ENCODE results near the gene KMT2D.

The KMT2D gene

DNA sequence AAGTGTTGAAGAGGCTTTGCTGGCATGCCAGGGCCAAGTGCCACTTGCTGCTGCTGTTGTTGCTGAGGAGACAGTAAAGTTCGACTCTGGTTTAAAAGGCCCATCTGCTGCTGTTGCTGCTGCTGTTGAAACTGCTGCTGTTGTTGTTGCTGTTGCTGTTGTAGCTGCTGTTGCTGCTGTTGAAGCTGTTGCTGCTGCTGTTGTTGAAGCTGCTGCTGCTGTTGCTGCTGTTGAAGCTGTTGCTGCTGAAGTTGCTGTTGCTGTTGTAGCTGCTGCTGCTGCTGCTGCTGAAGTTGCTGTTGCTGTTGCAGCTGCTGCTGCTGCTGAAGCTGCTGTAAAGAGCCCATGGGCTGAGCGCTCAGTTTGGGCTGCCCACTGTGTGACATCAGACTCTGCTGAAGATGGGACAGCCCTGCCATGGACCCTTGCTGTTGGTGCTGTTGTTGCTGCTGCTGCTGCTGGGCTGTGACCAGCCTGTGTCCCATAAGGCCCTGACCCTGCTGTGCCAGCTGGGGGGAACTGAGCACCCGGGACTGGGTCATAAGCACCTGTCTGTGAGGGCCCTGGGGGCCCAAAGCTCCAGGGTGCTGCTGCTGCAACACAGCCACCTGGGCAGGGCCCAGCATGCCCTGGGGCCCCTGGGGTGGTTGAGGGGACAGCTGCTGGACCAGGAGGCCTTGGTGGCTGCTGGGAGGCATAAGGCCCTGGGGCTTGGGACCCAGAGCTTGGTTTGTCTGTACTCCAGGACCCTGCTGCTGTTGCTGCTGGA is 27.7 kb downstream of the KMT2D start:
- no peak for FAIRE-seq

DNA sequence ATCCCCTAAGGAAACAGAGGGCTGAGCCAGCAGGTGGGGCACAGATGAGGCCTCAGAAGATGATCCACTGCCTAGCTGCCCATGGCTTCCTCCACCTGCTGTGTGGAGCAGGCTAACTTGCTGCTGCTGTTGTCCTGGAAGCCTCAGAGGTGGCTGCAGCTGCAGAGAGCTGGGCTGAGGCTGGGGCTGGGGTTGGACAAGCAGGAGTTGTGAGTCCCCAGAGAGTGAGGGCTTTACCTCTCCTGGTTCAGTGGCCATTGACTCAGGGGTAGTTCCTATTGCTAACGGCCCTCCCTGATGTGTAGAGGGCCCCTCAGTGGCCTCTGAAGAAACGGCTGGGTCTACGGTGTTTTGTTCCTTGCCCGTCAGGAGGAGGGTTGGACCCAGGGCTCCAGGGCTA is 28.3 kb downstream of the KMT2D start:
- FAIRE-seq = no peak

GRCh38 chr12:49031573-49032161 is 28.9 kb downstream of the KMT2D start:
- no peak for FAIRE-seq

- no peak for FAIRE-seq
Observed at GRCh38 chr12:49030714-49031572, 29.7 kb downstream of the KMT2D start.

GRCh38 chr12:49030119-49030518 is 30.5 kb downstream of the KMT2D start:
- no peak for FAIRE-seq

DNA sequence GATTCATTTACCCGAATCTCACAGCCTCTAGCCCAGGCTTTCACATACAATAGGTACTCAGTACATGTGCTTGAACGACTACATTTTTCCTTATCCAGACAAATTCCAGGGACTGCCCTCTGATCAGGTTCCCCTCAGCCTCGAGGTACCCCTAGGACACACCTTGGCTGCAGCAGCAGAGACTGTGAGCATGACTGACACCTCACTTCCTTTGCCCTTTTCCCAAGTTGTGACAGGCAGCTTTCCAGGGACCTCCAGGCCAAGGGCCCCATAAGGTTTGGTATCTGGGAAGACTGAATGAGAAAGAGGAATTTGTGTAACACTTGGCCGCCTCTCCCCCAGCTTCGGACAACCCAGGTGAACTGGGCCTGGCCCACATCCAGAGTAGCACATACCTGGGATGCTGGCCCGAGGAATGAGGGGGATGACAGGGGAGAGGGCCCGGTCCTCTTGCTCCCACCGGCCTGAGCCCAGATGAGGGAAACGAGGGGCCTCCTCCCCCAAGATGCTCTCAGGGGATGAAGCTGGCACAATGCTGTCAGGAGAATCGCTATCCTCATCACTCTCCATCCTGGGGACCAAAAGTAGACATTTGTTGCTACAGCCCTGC is 31.8 kb downstream of the KMT2D start:
- no peak for FAIRE-seq

GRCh38 chr12:49027846-49028555 is 32.6 kb downstream of the KMT2D start:
- FAIRE-seq = no peak

DNA sequence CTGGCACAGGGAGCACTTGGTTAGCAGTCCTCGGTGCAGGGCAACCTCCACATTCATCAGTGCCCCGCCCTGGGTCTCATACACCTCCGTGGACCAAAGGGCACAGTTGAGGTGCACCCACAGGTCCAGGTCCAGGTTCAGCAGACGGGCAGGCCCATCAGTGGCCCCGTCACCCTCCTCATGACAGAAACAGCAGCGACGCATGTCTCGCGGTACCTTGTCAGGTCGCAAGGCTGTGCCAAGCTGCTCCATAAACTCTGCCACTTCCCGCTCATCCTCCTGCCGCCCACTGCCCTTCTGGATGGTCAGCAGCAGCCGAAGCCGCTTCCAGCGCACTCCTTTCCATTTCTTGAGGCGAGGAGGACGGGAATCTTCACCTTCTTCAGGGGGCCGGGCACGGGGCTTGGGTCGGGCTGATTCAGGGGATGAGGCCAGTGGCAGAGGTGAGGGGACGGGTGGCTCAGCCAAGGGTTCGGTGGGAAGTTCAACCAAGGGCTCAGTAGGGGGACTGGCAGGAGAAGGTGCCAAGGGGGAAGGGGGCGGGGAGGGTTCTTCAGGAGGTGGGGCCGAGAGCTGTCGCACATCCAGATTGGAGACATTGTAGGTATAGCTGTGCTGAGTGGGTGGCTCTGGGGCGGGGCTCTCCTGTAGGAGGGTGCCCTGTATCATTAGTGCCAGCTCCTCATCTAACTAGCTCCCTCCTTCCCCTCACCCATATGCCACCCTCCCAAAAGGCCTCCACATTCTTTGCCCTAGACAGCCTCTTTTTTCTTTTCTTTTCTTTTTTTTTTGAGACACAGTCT is 33.7 kb downstream of the KMT2D start:
- no peak for FAIRE-seq

GRCh38 chr12:49026101-49026500 is 34.5 kb downstream of the KMT2D start:
- no peak for FAIRE-seq

GRCh38 chr12:49025463-49025862 is 35.1 kb downstream of the KMT2D start:
- no peak for FAIRE-seq

DNA sequence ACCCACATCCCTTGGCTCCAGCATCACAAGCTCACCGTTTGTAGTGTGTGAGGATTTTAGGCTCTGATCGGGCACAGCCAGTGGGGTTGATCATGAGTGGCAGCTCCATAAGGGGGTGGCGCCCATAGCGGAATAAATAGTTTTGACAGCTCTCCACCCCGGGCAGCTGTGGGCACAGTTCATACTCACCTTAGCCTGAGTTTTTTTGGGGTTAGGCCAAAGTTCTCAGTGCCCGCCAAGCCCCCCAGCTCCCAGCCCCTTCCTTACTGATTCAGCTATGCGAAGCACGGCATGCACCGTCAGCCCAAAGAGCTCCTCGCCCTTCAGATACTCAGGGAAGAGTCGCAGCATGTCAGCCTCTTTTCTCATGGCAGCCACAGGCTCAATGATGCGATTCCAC is 36.1 kb downstream of the KMT2D start:
- no peak for FAIRE-seq

- FAIRE-seq = no peak
Observed at GRCh38 chr12:49023812-49024211, 36.8 kb downstream of the KMT2D start.

GRCh38 chr12:49022558-49023178 is 37.9 kb downstream of the KMT2D start:
- FAIRE-seq = no peak

GRCh38 chr12:49021292-49021915 is 39.2 kb downstream of the KMT2D start:
- no peak for FAIRE-seq

GRCh38 chr12:49020441-49020840 is 40.2 kb downstream of the KMT2D start:
- FAIRE-seq = no peak

DNA sequence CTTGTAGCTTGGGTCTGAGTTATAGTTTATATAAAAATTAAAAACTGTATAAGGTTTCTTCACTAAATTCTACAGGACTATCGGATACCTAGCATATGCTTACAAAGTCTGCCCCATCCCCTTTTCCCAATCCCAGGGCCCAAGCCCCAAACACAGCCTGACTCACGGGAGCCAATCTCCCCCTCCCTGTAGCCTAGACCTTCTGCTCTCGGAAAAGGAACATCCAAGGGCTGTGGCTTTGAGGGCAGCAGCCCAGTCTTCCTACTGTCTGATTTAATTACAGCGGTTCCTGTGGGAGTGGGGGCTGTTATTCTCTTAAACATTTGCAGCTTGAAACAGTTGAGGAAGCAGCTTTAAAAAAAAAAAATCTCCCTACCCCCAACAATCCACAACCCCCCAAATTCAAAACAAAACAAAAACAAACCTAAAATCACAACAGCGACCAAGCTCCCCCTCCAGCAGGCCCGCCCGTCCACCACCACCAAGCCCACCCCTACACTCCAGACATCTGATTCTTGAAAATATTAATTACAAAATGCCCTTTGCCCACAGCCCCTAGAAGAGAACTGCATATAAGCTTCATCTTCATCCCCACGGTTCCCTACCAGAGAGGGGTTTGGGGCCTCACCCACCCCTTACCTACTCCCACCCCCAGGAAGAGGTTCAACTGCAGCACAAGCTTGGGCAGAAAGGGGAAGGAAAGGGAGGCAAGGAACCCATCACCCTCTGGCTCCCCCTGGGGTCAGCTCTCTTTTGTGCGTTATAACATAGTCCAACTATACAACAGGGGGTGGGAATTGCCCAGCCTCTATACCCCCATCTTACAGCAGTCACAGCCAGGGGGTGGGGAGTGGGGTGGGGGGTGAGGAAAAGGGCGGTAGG is 40.9 kb downstream of the KMT2D start:
- FAIRE-seq = no peak

DNA sequence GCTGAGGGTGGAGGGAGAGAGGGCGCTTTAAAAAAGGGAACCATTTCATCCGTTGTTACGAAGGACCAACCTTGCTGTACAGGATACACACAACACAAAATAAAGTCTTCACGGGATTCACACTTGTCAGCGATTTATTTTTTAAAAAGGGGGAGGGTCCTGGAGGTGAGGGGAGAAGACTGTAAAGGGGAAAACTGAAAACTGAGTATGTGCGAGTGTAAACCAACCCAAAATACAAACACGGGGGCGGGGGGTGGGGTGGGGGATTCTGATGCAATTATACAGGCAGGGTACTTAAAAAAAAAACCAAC is 41.5 kb downstream of the KMT2D start:
- no peak for FAIRE-seq

DNA sequence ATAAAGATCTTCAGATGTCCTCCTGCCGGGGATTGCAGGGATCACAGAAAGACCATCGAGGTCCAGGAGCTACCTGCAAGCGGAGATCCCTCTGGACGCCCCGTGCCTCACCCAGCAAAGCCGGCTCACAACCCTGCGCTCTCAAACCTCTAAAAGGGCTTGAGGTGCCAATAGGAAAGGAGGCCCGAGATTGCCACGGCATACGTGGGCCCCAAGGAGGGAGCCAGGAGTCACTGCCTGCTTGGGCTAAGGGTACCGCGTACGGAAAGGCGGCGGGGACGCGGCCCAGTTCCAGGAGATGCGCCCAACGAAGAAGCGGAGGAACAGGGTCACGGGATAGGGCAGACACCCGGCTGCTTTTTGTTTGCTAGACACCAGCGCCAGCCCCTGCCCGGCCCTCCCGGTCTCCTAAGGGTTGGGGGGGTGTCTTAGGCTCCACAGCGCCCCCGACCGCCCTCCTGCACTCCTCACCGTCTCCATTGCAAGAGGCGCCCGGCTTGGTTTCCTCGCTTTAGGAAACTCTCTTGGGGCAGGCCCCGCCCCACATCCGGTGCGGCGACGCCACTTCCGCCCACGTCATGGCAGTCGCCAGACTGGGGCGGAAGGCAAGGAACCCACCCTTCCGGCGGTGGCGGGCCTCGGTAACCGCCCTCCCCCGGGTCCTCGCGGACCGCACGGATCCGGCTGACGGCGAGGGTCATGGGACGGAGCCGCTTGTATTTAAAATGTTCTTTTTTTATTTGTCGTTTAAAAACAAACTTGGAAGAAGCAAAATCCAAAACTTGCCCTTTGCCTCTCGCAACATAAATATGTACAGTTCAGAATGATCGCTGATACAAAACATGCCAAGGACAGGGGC is 42.1 kb downstream of the KMT2D start, which contains the start of gene PRKAG1:
Gene PRKAG1 (minus strand): TSS at position 516 of the 859 bp plus-strand sequence. CDS start 36 bp downstream, at position 480.
- peak; percentile 79 for FAIRE-seq

- FAIRE-seq = no peak
Observed at GRCh38 chr12:49017891-49018260, 42.7 kb downstream of the KMT2D start.
